KOPT-K1 (cell line): ENCODE results near the gene SIPA1L3.

ENCODE experiments used
- H3K27ac ChIP-seq: fragments of 200-600 bp; sonication (generic); 2 replicates; pipeline ENCODE4 v1.5.1; 2016; ENCODE audit warnings: antibody characterized with exemption, mild to moderate bottlenecking, low read depth, low read length; ENCODE audit not compliant: poor library complexity, severe bottlenecking
- H3K36me3 ChIP-seq: fragments of 200-600 bp; sonication (generic); 2 replicates; pipeline ENCODE4 v1.5.1; 2017; ENCODE audit warnings: antibody characterized with exemption, mild to moderate bottlenecking, low read length, moderate library complexity; ENCODE audit not compliant: insufficient read depth
- H3K9me3 ChIP-seq: fragments of 200-600 bp; sonication (generic); 2 replicates; pipeline ENCODE4 v1.5.1; 2017; ENCODE audit warnings: antibody characterized with exemption, low read length, mild to moderate bottlenecking; ENCODE audit not compliant: insufficient read depth, poor library complexity, severe bottlenecking

Gene SIPA1L3

DNA sequence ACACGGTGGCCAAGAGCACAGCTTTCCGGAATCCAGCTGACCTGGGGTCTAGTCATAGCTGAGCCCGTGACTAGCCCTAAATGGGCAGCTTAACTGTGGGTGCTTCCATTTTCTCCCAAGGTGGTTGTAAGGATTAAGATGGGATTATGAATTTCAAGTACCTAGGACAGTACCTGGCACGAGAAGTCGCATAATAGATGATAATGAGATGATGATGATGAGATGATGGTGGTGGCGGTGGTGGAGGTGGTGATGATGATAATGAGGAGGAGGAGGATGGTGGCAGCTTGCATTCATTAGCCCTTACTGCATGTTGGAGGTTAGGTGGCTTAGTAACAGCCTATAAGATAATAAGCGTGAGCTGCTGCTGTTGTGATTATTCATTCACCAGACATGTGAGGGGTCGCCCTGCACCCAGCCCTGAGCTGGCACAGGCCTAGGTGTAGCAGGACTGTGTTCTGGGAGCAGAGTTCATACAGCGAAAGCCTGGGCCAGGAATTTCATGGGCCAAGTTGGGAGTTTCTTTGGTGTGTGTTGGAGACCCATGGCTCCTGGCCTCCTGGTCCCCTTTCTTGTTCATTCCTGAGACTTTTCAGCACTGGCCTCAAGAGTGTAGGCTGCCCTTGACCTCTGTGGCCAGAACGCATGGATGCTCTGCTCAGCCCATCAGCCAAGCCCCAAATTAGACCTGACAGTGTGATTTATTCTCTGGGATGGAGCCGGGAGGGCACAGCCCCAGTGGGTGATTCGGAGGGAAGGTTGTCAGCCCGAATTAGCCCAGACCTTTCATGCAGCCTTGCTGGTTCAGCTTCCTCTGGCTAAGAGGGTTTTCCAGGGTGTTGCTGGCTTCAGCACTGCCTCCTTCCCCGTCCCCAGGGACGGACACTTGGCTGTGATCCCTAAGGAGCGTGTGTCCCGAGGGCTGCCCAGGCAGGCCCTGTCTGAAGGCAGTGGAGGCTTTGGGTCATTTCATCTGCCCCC is 128.8 kb downstream of the SIPA1L3 start:
- H3K9me3 ChIP-seq, result no peaks in the 10 kb centered on the region
- no peak overlapping the region for H3K27ac ChIP-seq
- H3K36me3 ChIP-seq, result no peaks in the 10 kb centered on the region

DNA sequence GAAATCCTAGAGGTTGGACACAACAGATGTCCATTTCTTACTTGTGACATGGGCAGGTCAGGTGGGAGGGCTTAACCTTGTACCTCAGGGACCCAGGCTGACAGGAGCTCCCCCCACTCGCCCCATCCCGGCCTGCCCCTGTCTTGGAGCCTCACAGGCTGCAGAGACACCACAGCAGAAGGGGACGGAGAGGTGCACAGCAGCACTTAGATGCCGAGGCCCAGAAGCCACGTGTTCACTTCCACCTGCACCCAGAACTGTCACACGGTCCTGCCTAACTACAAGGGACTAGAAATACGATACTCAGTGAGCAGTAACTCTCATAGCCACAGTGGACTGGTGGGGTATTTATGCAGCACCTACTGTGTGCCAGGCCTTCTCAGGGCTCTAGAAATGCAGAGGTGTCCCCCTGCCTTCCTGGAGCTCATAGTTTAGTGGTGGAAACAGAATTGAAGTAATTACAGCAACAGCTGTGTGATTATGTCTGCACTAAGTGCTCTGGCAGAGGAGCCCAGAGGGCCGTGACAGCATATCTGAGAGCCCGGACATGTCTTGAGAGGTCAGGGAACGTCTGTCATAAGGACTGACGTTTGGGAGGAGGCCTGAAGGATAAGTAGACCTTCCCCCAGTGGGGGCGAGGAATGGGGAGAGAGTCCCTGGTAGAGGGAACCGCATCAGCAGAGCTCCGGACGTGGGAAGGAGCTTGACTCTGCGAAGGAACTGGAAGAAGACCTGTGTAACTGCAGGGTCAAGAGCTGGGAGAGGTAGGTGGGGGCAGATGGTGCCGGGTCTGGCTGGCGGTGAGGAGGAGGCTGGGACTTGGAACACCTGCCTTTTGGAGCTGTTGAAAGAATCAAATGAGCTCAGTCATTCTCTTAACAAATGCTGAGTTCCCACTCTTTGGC is 130.0 kb downstream of the SIPA1L3 start:
- Histone ChIP-seq H3K9me3 (no peaks in the 10 kb centered on the region), H3K27ac (no peak overlapping the region), H3K36me3 (no peaks in the 10 kb centered on the region)

DNA sequence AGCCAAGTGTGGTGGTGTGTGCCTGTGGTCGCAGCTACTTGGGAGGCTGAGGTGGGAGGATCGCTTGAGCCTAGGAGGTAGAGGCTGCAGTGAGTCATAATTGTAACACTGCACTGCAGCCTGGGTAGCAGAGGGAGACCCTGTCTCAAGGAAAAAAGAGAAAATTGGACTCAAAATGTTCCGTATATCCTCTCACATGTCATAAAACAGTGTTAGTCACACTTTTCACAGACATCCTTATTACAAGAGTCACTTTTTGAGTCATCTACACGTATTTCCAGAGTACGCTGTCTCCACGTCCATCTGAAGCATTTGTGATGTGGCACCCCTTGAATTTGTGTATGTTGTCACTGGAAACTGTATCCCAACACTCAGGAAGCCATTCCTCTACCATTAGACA is 133.0 kb downstream of the SIPA1L3 start:
- no peaks in the 10 kb centered on the region for H3K9me3 ChIP-seq
- no peak overlapping the region for H3K27ac ChIP-seq
- H3K36me3 ChIP-seq, result no peaks in the 10 kb centered on the region

DNA sequence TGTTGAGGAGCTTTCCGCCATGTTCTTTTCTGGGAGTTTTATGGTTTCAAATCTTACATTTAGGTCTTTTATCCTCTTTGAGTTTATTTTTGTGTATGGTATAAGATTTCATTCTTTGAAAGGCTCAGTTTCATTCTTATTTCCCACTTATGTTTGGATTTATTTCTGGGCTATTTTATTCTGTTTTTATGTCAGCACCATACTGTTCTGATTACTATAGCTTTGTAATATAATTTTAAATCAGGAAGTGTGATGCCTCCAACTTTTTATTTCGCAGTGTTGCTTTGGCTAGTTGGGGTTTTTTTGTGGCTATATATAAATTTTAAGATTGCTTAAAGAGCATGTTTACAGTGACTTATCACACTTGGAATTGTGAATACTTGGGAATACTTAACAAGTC is 135.1 kb downstream of the SIPA1L3 start:
- Histone ChIP-seq H3K36me3 (no peaks in the 10 kb centered on the region), H3K9me3 (no peaks in the 10 kb centered on the region), H3K27ac (no peak overlapping the region)

DNA sequence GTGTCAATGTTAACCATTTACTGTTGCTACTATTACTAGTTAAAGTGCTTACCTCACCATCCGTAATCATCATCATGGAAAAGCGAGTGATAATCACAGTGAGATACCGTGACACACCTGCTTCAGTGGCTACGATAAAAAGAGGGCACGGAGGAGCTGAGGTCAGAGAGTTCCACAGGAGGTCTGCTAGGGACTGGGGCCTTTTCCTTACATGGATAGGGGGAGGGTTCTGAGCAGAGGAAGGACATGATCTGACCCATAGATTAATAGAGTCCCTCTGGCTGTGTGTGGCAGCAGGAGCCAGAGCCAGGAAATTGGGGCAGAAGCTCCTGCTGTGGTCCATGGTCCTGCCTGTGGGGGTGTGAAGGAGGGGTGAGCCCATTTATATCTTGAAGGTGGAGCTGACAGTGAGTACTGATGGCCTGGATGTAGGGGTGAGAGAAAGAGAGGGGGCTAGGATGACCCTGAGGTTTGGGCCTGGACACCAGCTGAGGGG is 136.7 kb downstream of the SIPA1L3 start:
- Histone ChIP-seq H3K9me3 (no peaks in the 10 kb centered on the region), H3K27ac (no peak overlapping the region), H3K36me3 (no peaks in the 10 kb centered on the region)

DNA sequence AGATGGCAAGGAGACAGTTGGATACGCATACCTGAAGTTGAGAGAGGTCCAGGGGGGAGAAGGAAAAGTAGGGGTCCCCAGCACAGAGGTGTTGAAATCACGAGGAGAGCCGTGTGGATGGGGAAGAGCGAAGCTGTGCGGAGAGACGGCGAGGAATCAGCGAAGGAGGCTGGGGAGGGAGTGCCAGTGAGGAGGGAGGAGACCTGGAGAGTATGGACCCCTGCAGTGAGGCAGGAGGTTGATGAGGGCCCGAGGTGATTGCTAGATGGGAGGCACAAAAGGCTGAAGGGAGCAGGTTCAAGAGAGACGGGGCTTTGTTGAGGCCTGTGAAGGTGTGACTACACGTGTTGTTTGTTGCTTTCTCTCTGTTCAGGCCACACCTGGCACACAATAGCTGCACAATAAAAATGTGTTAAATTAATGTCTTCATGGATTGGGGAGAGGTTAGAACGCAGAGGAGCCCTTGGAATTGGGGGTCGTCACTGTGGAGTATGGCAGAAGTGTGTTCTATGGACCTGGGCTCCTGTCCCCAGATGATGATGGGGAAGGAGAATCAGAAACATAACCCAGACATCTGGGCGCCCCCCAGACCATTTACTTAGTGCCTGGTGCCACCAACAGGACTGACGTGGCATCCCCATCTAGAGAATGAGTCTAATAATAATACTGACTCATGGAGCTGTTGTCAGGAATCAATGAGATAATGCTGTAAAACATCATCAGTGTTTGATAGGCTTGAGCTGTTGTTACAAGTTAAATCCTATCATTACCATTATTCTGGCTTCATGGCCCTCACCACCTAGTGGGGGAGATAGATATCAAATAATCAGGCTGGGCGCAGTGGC is 137.5 kb downstream of the SIPA1L3 start:
- no peaks in the 10 kb centered on the region for H3K36me3 ChIP-seq
- no peaks in the 10 kb centered on the region for H3K9me3 ChIP-seq
- no peak overlapping the region for H3K27ac ChIP-seq

DNA sequence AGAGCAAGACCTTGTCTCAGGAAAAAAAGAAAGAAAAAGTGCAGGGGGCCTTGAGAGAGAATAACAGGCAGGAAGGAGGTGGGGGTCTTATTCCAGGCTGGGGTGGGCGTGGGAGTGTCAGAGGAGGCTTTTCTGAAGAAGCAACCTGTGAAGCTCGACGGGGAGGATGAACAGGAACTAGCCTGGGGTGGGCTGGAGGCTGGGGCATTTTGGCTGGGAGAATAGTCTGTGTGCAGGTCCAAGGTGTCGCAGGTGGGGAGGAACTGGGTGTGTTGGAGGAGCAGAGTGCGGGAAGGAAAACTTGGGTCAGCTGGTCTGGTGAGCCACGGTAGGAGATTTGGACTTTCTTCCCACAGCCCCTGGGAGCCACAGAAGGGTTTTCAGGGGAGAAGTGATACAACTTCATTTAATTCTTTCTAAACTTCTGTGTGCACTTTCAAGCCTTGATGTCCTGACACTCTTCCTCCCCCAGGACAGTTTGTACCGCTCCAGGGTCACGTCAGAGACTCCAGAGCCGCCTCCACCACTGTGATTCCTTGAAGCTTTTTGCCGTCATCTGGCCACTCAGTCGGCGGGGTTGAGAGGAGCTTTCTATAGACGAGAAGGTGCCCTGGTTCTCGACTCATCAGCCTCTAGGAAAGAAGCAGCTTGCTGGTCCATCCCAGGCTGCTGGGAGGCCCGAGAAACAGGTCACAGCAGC is 138.7 kb downstream of the SIPA1L3 start:
- no peaks in the 10 kb centered on the region for H3K9me3 ChIP-seq
- no peaks in the 10 kb centered on the region for H3K36me3 ChIP-seq
- no peak overlapping the region for H3K27ac ChIP-seq

DNA sequence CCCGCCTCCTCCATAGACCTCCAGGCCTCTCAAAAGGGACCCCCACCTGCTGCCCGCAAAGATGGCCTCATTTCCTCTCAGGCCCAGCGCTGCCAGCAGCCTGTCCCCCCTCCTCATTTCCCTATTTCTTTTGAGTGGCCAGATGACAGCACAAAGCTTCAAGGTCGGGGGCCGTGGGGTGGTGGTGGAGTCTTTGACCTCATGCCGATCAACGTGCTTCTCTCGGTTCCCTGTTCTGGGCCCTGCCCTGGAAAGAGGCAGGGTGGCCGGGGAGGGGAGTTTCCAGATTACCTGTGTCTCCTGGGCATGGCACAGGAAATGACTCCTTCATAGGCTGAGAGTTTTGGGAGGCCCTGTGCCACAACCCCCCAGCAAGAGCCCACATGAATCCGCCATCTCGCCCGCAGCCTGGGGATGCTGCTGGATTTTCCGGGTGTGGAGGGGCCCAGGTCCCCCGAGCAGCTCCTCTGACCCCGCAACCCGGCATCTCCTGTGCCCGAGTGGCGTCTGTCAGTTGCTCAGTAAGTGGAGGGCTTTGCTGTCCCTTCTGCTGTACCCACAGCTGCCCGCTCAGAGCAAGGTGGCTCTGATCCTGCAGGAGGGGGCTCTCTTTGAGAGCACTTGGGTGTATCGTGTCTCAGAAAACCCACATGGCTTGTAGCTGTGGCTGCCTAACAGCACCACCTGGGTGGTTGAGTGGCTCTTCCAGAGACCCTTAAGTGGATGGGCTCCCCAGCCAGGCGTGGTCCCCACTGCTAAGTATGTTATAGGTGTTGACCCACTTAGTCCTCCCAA is 139.4 kb downstream of the SIPA1L3 start:
- no peak overlapping the region for H3K27ac ChIP-seq
- no peaks in the 10 kb centered on the region for H3K36me3 ChIP-seq
- H3K9me3 ChIP-seq, result no peaks in the 10 kb centered on the region

DNA sequence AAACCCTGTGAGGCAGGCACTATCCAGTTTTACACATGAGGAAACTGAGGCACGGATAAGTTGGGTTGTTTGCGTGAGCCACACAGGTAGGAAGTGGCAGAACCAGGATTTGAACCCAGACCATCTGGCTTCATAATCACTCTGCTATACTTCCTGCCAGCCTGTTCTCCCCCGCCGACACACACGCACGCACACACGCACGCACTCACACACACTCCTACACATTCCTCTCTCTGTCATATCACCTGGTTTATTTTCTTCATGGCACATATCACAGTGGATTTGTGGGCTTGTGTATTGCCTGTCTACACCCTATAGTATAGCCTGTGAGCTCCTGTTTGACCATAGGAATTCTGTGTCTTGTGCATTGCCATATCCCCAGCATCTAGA is 140.0 kb downstream of the SIPA1L3 start:
- Histone ChIP-seq H3K9me3 (no peaks in the 10 kb centered on the region), H3K36me3 (no peaks in the 10 kb centered on the region), H3K27ac (peak overlapping the region; percentile 66)

DNA sequence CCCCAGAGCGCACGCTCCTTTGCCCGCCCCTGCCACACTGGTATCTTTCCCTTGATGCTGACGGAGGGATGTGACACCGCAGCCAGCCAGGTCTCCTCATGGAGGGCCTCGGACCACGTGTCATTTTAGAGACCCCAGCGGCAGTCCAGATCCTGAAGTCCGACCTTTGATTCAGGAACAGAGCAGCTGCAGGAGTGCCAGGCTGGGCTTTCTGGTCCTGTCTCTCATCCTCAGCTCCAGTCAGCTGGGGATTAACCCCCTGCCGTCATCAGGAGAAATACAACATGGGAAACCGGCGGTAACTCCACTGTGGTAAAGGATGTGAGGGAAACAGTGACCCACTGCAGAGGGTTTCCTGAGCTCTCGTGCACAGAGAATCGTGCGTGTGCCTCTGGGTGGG is 140.6 kb downstream of the SIPA1L3 start:
- Histone ChIP-seq H3K27ac (peak overlapping the region; percentile 66), H3K9me3 (no peaks in the 10 kb centered on the region), H3K36me3 (no peaks in the 10 kb centered on the region)

DNA sequence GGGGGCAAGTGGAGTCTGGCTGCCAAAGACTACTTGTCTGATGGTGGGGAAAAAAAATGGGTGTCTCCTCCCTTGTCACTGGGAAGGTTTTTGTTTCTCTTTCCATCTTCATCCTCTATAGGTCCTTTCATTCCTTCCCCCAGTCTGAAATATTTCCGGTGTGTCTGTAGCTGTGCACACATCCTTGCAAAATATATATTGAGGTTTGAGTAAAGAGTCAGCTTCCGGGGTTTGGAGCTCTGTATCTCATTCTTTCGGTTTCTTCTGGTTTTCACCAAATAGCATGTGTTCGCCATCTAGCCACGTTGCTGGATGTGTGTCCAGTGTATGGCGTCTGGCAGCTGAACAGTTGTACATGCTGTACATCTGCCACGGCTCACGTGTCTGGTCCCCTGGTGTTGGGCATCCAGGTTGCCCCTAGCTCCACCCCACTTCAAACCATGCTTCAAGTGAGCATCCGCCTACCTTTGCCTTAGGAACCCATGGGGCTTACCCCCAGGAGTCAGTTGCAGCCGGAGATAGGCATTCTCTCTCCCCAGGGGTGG is 142.2 kb downstream of the SIPA1L3 start:
- H3K27ac ChIP-seq, result peak overlapping the region; percentile 66

DNA sequence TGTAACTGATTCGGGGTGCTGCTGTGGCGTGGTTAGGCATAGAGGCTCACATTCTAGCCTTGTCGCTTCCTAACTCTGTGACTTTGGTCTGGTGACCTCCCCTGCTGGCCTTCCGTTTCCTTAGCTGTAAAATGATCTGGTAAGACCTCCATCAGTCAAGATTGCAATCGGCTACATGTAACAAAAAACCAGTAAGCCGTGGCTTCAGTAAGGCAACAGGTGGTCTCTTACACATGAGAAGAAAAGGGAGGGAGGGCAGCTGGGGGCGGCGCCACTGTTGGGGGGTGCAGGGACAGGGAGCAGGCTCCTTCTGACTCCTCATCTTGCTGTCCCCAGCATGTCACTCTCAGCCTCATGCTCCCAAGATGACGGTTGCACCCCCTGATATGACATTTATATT is 148.0 kb downstream of the SIPA1L3 start:
- peak overlapping the region; percentile 66 for H3K27ac ChIP-seq
- H3K36me3 ChIP-seq, result no peaks in the 10 kb centered on the region
- no peaks in the 10 kb centered on the region for H3K9me3 ChIP-seq

More for the DNA sequence above, 142.2 kb downstream of the SIPA1L3 start:
- Histone ChIP-seq H3K36me3 (no peaks in the 10 kb centered on the region), H3K9me3 (no peaks in the 10 kb centered on the region)
